ENCODE data around the gene SGCA. TPM values are rescaled to one million over a fixed set of nuclear protein-coding genes. Genes with fewer than 3 reads are reported as not detected.
A peak's percentile ranks its signal among the peaks of the same experiment; 100 is the strongest.

SGCA gene
- total RNA-seq, 2 experiments from 2014 or later: not detected

DNA sequence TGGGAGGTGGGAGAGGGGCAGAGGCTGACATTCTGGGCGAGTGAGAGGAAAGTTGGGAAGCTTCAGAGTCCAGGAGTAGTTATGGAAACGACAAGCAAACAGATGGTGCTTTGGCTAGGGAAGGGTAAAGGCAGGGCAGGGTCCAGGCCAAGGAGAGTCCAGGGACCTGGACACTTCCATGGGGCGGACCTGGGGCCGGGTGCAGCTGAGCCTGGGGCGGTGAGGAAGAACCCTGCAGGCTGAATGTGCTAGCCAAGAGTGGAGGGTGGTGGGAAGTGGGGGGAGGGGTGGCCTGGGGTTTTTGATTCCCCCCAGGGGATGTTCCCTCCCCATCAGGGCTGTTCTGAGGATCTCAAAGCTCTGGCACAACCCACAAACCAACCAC is 18.0 kb upstream of the SGCA start:
- DNase-seq: no peak
- H3K27me3 Mint-ChIP-seq: no peaks in the 10 kb centered on the region
- H3K36me3 Mint-ChIP-seq (ENCODE audit: low read depth): peaks cover 44% of the 10 kb centered on the region
- peak overlapping the region; percentile 93 for H3K4me3 Mint-ChIP-seq
- POLR2A ChIA-PET: no interaction called here
- H3K9me3 Mint-ChIP-seq: no peaks in the 10 kb centered on the region
- H3K27ac Mint-ChIP-seq: peak overlapping the region; percentile 67
- CTCF ChIA-PET: interaction anchor here (0.6 to 1.7 kb wide), 9 partner anchors 9 to 167 kb away, joined by 3 to 9 read pairs (median 4); partner anchors contain the start of gene SAMD14
- peaks cover 59% of the 10 kb centered on the region for H3K4me1 Mint-ChIP-seq

DNA sequence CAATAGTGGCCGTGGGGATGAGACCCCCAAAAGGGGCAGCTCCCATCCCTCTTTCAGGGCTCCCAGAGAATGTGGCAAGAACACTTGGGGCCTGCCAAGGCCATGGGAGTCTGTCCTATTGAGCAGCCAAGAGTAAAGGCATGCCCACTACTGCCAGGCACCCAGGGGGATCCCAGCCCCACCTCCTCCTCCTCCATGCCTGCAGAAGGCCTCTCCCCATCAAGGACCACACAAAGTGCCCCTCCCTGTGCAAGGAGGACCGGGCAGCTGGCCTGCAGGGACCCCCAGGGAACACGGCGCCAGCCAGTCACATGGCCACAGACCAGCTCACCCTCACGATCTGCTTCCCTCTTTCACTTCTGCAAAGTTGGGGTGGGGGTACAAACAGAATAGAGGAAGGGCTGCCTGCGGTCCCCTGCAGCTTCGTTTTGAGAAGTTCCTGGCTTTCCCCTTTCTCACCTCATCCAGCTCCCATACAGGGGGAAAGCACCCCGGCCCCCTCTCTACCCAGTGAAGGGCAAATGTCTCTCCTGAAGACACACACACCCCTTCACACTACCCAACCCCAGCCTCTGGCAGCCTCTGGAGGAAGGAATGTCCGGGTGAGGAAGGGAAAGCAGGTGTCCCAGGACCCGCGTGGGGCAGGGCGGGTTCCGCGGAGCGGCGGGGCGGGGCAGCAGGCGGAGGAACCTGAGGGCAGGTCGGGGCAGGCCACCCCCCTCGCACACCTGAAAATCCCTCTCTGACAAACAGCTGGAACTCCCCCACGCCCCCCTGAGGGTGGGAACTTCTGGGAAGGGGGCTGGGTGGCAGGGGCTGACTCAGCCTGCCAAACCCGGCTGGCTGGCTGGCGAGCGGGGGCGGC is 17.3 kb upstream of the SGCA start:
- H3K27ac Mint-ChIP-seq: peak overlapping the region; percentile 67
- H3K9me3 Mint-ChIP-seq: no peaks in the 10 kb centered on the region
- ChIA-PET POLR2A (no interaction called here), CTCF (interaction anchor here (0.6 to 1.6 kb wide), 7 partner anchors 10 to 168 kb away, joined by 3 to 9 read pairs (median 4); no protein-coding TSS in a partner anchor)
- no peaks in the 10 kb centered on the region for H3K27me3 Mint-ChIP-seq
- H3K4me1 Mint-ChIP-seq: peaks cover 54% of the 10 kb centered on the region
- H3K4me3 Mint-ChIP-seq: peak overlapping the region; percentile 93
- peaks cover 40% of the 10 kb centered on the region for H3K36me3 Mint-ChIP-seq (ENCODE audit: low read depth)
- peak; percentile 54 for DNase-seq

DNA sequence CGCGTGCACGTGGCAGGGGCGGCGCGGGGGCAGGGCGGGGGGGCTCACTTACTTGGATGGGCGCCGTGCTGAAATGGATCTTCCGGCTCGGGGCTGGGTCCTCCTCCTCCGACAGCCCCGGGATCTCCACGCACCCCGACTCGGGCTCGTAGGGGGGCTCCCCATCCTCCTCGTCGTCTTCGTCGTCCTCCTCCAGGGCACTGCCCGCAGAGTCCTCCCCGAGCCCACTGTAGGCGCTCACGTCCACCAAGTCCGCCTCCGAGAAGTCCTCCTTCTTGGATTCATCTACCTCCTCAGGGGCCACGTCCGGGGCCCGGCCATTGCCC is 16.8 kb upstream of the SGCA start:
- Mint-ChIP-seq H3K4me1 (peaks cover 49% of the 10 kb centered on the region), H3K27me3 (no peaks in the 10 kb centered on the region), H3K9me3 (no peaks in the 10 kb centered on the region), H3K36me3 (ENCODE audit: low read depth) (peaks cover 34% of the 10 kb centered on the region), H3K4me3 (peak overlapping the region; percentile 93), H3K27ac (peak overlapping the region; percentile 80)
- DNase-seq: no peak
- ChIA-PET POLR2A (no interaction called here), CTCF (interaction anchor here (5.3 kb wide), 1 partner anchor 9 kb away, joined by 40 read pairs; no protein-coding TSS in a partner anchor)

DNA sequence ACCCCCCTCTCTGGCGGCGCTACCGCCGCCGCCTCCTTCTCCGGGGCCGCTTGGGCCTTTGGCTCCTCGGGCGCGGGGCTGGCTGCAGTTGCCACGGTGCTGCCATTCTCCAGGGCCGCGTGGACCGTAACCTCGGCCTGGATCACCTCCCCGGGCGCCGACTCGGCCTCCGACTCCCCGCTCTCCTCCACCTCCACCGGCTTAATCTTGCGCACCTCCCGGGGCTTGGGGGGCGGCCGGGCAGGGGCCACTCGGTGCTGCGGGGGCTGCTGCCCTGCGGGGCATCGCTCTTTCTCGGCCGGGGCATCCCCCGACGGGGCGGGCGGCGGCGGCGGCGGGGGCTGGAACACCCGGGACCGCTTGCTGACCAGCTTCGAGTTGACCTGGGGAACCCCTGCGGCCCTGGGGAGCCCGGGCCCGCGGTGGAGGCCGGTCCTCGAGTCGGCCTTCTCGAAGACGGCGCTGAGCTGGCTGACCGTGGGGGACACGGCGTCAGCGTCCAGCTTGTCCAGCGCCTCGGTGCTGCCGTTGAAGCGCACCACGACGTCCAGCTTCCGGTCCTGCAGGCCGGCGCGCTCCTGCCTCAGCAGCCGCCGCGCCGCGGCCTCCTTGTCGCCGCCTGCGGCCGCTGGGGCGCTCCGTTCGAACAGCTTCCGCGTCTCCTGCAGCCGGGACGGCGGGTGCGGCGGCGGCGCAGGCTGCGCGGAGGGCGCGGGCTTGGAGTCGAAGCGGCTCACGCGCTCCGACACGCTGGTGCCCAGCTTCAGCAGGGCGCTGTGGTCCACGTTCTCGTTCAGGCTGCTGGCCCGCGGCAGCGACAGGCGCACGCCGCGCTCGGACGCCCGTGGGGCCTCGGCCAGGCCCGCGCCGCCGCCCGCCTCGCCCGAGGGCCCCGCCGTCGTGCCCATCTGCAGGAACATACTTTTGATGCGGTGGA is 16.1 kb upstream of the SGCA start:
- H3K27me3 Mint-ChIP-seq: no peaks in the 10 kb centered on the region
- peaks cover 28% of the 10 kb centered on the region for H3K36me3 Mint-ChIP-seq (ENCODE audit: low read depth)
- no peaks in the 10 kb centered on the region for H3K9me3 Mint-ChIP-seq
- ChIA-PET CTCF (interaction anchor here (0.7 to 5.3 kb wide), 9 partner anchors 9 to 248 kb away, joined by 3 to 43 read pairs (median 5); partner anchors contain the start of gene LRRC59), POLR2A (no interaction called here)
- peak overlapping the region; percentile 93 for H3K4me3 Mint-ChIP-seq
- DNase-seq: peak; percentile 57
- peaks cover 49% of the 10 kb centered on the region for H3K4me1 Mint-ChIP-seq
- peak overlapping the region; percentile 80 for H3K27ac Mint-ChIP-seq

DNA sequence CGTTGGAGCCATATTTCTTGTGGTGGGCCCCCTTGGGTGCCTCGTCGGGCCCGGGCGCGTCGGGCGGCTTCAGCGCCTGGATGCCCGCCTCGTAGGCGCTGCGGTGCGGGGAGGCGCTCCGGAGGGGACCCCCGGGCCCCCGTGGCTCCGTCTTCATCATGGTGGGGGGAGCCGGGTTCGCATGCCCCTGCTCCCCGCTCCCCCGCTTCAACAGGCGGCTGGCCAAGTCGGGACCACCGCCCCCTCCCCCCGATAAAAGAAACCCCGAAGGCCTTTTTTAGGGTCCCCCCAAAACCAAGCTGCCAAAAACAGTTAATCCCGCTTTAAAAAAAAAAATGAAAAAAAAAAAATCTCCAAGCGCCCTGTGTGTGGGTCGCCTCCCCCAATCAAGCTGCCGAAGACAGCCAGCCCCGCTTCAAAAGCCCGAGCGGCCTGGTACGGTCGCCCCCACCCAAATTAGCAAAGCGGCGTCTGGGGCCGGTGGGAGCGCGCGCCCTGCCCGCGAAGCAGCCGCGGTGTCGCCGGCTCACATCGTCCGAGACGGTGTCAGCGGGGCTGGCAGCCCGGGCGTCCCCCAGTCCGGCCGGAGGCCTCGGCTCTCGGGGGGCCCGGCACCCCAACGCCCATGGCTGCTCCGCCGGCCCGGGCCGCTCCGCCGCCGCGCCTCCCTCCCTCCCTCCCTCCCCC is 15.3 kb upstream of the SGCA start, which contains the start of gene PPP1R9B:
Gene PPP1R9B, minus strand, starts transcription at position 324 of the 687 bp plus-strand sequence. Its CDS starts 164 bp downstream, at position 160.
- no peak for DNase-seq
- Mint-ChIP-seq H3K27ac (peak within 1 kb of the TSS; percentile 95), H3K9me3 (no peaks in the 10 kb centered on the region), H3K4me1 (peaks cover 51% of the 10 kb centered on the region), H3K27me3 (no peaks in the 10 kb centered on the region), H3K4me3 (peak within 1 kb of the TSS; percentile 93), H3K36me3 (ENCODE audit: low read depth) (peaks cover 25% of the 10 kb centered on the region)
- CTCF ChIA-PET: interaction anchor here (0.5 to 5.3 kb wide), 15 partner anchors 10 to 356 kb away, joined by 3 to 43 read pairs (median 4); partner anchors contain the start of gene LRRC59
- POLR2A ChIA-PET: no interaction called here

DNA sequence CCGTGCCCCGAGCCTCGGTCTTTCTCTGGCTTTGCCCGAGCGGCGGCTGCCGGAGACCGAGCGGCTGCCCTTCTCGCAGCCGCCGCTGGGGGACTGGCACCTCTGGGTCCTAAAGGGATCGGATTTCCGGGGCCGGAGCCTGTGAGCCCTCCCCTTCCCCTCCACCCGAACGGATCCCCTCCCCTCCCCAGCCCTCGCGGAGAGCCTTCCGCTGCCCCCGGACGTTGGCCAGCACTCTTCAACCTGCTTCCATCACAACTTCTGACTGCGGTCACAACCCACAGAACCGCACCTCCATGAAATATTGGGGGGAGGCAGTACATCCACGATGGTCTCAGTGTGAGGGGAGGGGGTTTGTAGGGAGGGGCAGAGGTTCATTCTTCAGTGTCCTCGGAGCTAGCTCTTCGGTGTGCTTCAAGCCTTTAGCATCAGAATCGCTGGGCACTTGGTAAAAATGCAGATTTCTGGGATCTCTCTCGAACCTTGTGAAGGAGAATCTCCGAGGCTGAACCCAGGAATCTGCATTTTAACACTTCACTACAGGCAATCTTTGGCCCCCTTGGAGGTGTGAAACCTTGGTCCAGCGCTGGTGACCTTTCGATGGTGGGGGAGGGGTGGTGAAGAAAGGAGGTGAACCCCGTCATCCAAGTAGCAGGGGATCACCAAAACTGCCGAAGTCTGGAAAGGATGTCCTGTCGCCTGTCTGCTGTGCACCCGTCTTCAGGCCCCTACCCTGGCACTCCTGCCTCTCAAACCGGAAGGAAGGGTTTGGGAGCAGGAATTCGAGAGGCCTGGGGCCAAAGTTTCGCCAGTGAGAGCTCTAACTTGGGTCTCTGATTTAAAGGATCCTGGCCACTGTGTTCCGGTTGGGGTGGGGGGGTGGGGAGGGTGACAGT is 14.5 kb upstream of the SGCA start:
- H3K36me3 Mint-ChIP-seq (ENCODE audit: low read depth): peaks cover 21% of the 10 kb centered on the region
- CTCF ChIA-PET: interaction anchor here (0.5 to 5.3 kb wide), 14 partner anchors 10 to 355 kb away, joined by 3 to 43 read pairs (median 4); partner anchors contain the start of genes LRRC59 and SGCA
- H3K4me3 Mint-ChIP-seq: peak overlapping the region; percentile 89
- peak; percentile 92 for DNase-seq
- H3K9me3 Mint-ChIP-seq: no peaks in the 10 kb centered on the region
- H3K27ac Mint-ChIP-seq: peak overlapping the region; percentile 95
- peaks cover 50% of the 10 kb centered on the region for H3K4me1 Mint-ChIP-seq
- no peaks in the 10 kb centered on the region for H3K27me3 Mint-ChIP-seq
- POLR2A ChIA-PET: no interaction called here

DNA sequence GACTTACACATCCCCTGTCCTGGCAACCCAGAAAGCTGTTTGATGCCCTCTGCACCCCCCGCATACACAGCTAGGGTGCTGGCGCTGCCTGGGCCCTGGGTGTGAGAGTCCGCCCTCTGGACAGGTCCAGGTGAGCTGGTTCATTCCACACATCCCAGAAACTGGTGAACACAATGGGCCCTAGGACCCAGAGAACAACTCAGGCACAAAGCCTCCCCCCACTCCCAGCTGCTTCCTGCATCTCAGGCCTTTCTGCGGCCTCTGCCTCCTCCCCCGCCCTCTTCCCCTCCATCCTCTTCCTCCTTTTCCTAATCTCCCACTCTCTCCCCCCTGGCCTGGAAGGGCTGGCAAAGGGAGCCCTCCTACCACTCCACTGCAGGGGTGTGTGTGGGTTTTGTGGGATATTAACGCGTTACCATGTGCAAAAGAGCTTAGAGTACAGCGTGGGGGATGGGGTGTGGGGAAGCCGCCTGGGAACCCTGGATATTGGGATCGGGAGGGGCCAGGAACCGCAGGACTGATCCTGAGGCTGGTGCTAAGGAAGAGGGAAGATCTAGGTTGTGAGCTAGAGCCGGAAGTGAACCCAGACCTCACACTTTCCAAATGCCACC is 13.8 kb upstream of the SGCA start:
- no peaks in the 10 kb centered on the region for H3K27me3 Mint-ChIP-seq
- peak overlapping the region; percentile 89 for H3K4me3 Mint-ChIP-seq
- H3K9me3 Mint-ChIP-seq: no peaks in the 10 kb centered on the region
- CTCF ChIA-PET: interaction anchor here (0.6 to 5.3 kb wide), 12 partner anchors 9 to 145 kb away, joined by 3 to 43 read pairs (median 4); partner anchors contain the start of gene SGCA
- POLR2A ChIA-PET: interaction anchor here (0.9 kb wide), 1 partner anchor 8 kb away, joined by 4 read pairs; no protein-coding TSS in a partner anchor
- DNase-seq: peak; percentile 69
- peak overlapping the region; percentile 95 for H3K27ac Mint-ChIP-seq
- H3K36me3 Mint-ChIP-seq (ENCODE audit: low read depth): peaks cover 15% of the 10 kb centered on the region
- peaks cover 44% of the 10 kb centered on the region for H3K4me1 Mint-ChIP-seq

DNA sequence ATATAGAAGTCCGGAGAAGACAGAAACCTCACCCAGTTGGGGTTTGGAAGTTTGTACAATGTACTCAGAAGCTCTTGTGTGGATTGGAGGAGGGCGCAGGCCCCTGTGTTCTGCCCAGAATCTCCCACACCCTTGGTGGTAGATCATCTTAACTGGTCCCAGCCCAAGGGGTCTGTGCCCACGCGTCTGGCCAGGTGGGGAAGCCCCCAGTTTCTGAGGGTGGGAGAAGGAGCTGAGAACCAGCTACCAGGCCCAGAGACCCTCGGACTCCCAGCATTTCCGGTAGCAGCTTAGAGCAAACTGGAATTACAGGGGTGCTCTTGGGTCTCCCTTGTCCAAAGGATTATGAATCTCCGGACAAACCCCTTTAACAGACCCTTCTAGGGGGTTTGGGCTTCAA is 13.1 kb upstream of the SGCA start:
- H3K36me3 Mint-ChIP-seq (ENCODE audit: low read depth): peaks cover 9% of the 10 kb centered on the region
- ChIA-PET POLR2A (interaction anchor here (0.9 kb wide), 1 partner anchor 8 kb away, joined by 4 read pairs; no protein-coding TSS in a partner anchor), CTCF (interaction anchor here (0.8 to 5.3 kb wide), 8 partner anchors 9 to 59 kb away, joined by 3 to 43 read pairs (median 10); partner anchors contain the start of gene SGCA)
- H3K4me3 Mint-ChIP-seq: peak overlapping the region; percentile 89
- peak overlapping the region; percentile 95 for H3K27ac Mint-ChIP-seq
- peaks cover 46% of the 10 kb centered on the region for H3K4me1 Mint-ChIP-seq
- no peaks in the 10 kb centered on the region for H3K27me3 Mint-ChIP-seq
- no peaks in the 10 kb centered on the region for H3K9me3 Mint-ChIP-seq
- no peak for DNase-seq

DNA sequence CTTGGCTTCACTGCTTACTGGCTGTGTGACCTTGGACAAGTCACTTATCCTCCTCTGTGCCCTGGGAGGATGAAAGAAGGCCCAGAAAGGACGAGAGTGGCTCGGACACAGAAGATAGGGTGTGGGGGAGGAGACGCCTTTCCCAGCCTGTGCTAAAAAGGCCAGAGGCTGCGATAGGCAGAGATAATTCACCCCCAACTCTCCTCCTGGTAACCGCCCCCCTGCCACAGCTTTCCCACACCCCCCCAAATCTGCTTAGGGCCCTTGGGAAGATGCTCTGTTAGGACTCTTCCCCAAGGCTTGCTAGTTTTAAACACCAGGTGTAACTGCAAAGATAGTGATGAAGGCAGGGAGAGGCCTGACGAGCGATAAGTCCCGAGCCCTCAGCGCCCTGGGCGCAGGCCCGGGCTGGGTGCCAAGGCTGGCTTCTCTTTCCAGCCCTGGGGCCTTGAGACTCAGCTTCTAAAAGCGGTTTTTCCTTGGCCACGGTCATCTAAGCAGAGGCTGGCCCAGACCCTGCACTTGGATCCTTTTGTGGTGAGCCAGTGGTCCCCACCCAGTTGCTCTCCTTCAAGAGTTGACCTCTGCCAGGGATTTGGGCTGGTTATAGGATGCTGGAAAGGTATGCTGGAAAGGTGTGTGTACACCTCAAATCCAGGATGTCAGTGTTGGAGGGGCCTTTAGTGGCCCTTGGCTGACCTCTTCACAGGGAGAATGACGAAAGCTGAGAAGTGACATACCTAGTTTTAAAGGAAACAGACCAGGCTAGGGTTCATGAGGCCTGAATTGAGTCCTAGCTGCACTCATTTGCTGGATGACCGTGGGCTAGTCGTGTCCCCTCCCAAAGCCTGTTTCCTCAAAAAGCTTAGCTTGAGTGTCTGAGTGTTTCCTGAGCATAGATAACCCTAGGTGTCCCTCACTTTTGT is 11.9 kb upstream of the SGCA start:
- Mint-ChIP-seq H3K4me1 (peaks cover 51% of the 10 kb centered on the region), H3K27me3 (no peaks in the 10 kb centered on the region), H3K36me3 (ENCODE audit: low read depth) (peaks cover 2% of the 10 kb centered on the region), H3K4me3 (no peak overlapping the region), H3K9me3 (no peaks in the 10 kb centered on the region), H3K27ac (no peak overlapping the region)
- POLR2A ChIA-PET: no interaction called here
- DNase-seq: no peak
- CTCF ChIA-PET: interaction anchor here (0.6 to 5.3 kb wide), 9 partner anchors 8 to 178 kb away, joined by 3 to 40 read pairs (median 4); no protein-coding TSS in a partner anchor

DNA sequence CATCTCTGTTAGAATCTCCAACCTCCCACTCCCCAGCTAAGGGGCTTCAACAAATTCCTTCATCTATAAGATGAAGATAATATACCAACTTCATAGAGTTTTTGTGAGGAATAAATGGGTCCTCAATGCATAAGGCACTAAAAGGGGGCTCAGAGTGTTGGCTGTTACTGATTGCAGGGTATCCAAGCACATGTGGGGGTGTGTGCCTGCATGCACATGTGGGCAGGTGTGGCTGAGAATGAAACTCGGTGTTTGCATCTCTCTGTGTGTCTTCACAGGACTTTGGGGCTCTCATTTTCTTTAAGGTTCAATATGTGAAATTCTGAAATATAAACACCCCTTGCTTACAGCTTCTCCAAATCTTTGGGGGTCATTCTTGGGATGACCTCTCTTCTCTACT is 11.2 kb upstream of the SGCA start:
- ChIA-PET POLR2A (no interaction called here), CTCF (interaction anchor here (0.6 to 4.7 kb wide), 7 partner anchors 9 to 179 kb away, joined by 3 to 22 read pairs (median 3); no protein-coding TSS in a partner anchor)
- Mint-ChIP-seq H3K27ac (peak overlapping the region; percentile 50), H3K27me3 (no peaks in the 10 kb centered on the region), H3K36me3 (ENCODE audit: low read depth) (no peaks in the 10 kb centered on the region), H3K4me1 (peaks cover 51% of the 10 kb centered on the region), H3K9me3 (no peaks in the 10 kb centered on the region), H3K4me3 (no peak overlapping the region)
- no peak for DNase-seq

Measured in activated CD4-positive, alpha-beta T cell treated with anti-CD3 and anti-CD28 coated beads, Interleukin-2, amount 10 ng/mL, durations not matched to agents 7 days and 5 days (primary cell).